CD4-positive, alpha-beta memory T cell (primary cell): ENCODE data around the gene UBP1. TPM values are rescaled to one million over a fixed set of nuclear protein-coding genes. Genes with fewer than 3 reads are reported as not detected.

Experiments
- CTCF ChIA-PET: fragments of 350-600 bp; sonication (Branson Sonifier 250); formaldehyde crosslinking; loops from one replicate; lab custom pipeline; 2021; ENCODE audit warnings: inconsistent platforms; ENCODE audit not compliant: partially characterized antibody; lab: Charles Lee
- POLR2A ChIA-PET: fragments of 350-600 bp; sonication (Branson Sonifier 250); formaldehyde crosslinking; loops from one replicate; lab custom pipeline; 2021; ENCODE audit not compliant: partially characterized antibody; lab: Charles Lee
- DNase-seq, 5 donors: peaks; one replicate each; pipeline versions ENCODE4 v3.0.0 to v3.0.0-alpha.2; 2020 to 2022; ENCODE audit warnings: mixed read lengths in 1 of 5
- H3K27ac ChIP-seq: one replicate; pipeline ENCODE4 v1.7.0; 2013; ENCODE audit warnings: low read depth, low read length
- H3K27me3 ChIP-seq: 2 replicates; pipeline ENCODE4 v1.7.0; 2013; ENCODE audit warnings: mild to moderate bottlenecking, low read length, moderate library complexity; ENCODE audit not compliant: insufficient read depth
- H3K36me3 ChIP-seq: 2 replicates; pipeline ENCODE4 v1.7.0; 2013; ENCODE audit warnings: mild to moderate bottlenecking, low read length, moderate library complexity; ENCODE audit not compliant: insufficient read depth
- H3K4me1 ChIP-seq: 2 replicates; pipeline ENCODE4 v1.7.0; 2013; ENCODE audit warnings: mild to moderate bottlenecking, low read length, moderate library complexity; ENCODE audit not compliant: insufficient read depth
- H3K4me3 ChIP-seq, 2 donors: one replicate each; pipeline ENCODE4 v1.7.0; 2013; ENCODE audit warnings: low read length in 2 of 2, mild to moderate bottlenecking in 1 of 2
- H3K9me3 ChIP-seq, 2 donors: one replicate each; pipeline ENCODE4 v1.7.0; 2013; ENCODE audit warnings: low read length in 2 of 2, control low read depth in 1 of 2; ENCODE audit not compliant: control insufficient read depth in 1 of 2
- H3K27ac Mint-ChIP-seq, 7 donors: one replicate each; pipeline ENCODE4 v1.8.0; 2020 to 2021; ENCODE audit warnings: mixed read lengths in 7 of 7, mild to moderate bottlenecking in 6 of 7, inconsistent platforms in 3 of 7, moderate library complexity in 3 of 7
- H3K27me3 Mint-ChIP-seq, 2 donors: one replicate each; pipeline ENCODE4 v1.8.0; 2020 to 2021; ENCODE audit warnings: mixed read lengths in 2 of 2
- H3K36me3 Mint-ChIP-seq, 2 donors: one replicate each; pipeline ENCODE4 v1.8.0; 2020 to 2021; ENCODE audit warnings: mixed read lengths in 2 of 2, inconsistent platforms in 1 of 2, mild to moderate bottlenecking in 1 of 2
- H3K4me1 Mint-ChIP-seq, 4 donors: one replicate each; pipeline ENCODE4 v1.8.0; 2020 to 2021; ENCODE audit warnings: mixed read lengths in 4 of 4, mild to moderate bottlenecking in 1 of 4
- H3K4me3 Mint-ChIP-seq, 8 donors: one replicate each; pipeline ENCODE4 v1.8.0; 2020 to 2021; ENCODE audit warnings: mixed read lengths in 8 of 8, mild to moderate bottlenecking in 7 of 8, moderate library complexity in 6 of 8, inconsistent platforms in 3 of 8
- H3K9me3 Mint-ChIP-seq, 8 donors: one replicate each; pipeline ENCODE4 v1.8.0; 2020 to 2021; ENCODE audit warnings: mixed read lengths in 8 of 8, mild to moderate bottlenecking in 5 of 8, inconsistent platforms in 3 of 8, moderate library complexity in 1 of 8
- intact Hi-C: fragments of 100-400 bp; cut with micrococcal nuclease; formaldehyde crosslinking; loops from one replicate; pipeline ENCODE4 v1.15.1; 2023
- polyA plus RNA-seq, 2 donors: library from polyadenylated mRNA; unstranded; fragments of 300-500 nt; fragmentation: Illumina TruSeq; gene quantifications; one replicate each; pipeline ENCODE4 v1.2.3, GENCODE V29; 2021
- total RNA-seq, 2 experiments: library from RNA; stranded (reverse); gene quantifications; one replicate each; pipeline ENCODE4 v1.2.3, GENCODE V29; 2021

The UBP1 gene, protein sequence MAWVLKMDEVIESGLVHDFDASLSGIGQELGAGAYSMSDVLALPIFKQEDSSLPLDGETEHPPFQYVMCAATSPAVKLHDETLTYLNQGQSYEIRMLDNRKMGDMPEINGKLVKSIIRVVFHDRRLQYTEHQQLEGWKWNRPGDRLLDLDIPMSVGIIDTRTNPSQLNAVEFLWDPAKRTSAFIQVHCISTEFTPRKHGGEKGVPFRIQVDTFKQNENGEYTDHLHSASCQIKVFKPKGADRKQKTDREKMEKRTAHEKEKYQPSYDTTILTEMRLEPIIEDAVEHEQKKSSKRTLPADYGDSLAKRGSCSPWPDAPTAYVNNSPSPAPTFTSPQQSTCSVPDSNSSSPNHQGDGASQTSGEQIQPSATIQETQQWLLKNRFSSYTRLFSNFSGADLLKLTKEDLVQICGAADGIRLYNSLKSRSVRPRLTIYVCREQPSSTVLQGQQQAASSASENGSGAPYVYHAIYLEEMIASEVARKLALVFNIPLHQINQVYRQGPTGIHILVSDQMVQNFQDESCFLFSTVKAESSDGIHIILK
- 10 to 100 TPM; 91.8 to 94.1 TPM for total RNA-seq
- polyA plus RNA-seq, result 10 to 100 TPM in 1 of 2 donors, 1 to 10 TPM in 1; 7.0 to 14.5 TPM

DNA sequence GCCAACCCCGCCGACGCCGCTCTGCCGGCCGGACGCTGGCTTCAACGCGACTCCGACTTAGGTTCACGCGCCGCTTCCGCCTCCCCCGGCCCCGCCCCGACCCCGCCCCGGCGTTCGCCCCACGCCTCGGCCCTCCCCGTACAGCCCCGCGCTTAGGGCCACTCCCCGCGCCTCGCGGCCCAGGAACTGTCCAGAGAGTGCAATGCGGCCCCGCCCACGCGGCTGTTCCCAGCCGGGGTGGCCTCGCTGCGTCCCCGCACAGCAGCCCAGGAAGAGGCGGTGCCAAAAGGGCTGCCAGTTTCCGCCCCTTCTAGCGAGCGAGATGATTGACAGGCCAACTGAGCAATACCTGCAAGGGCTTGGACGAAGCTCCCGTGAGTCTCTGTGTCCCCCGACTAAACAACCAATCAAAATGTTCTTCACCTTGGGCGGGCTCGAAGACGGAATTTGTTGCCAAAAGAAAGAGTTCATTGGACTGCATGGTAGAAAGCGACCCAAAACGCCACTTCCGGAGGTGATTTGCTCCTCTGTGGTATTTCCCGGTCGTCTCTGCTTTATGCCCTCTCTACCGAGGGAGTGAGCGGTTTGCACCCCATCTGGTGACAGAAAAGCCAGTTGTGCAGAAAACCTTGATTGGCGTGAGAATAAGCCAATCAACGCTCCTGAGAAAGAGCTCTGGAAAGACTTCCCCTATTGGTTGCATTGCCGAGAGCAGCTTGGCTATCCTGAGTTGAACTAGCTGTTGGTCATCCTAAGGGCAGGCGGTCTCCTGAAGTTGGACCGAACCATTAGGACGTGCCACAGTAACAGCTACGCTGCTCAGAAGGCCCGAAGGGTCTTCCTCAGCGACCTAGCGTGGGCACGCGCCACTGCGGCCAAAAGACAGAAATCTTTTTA lies at the start of gene UBP1:
TSS of gene UBP1 (minus strand) at position 78 of the 897 bp plus-strand sequence. CDS start 557 bp downstream, outside the sequence.
- intact Hi-C loops, result loop anchor here (1.0 to 2.0 kb wide), 6 partner anchors 278 to 1334 kb away; partner anchors contain the start of genes CLASP2, CNOT10, CRTAP and DYNC1LI1
- Mint-ChIP-seq H3K27me3 (no peaks in the 10 kb centered on the region), H3K36me3 (peaks cover 0 to 13% of the 10 kb centered on the region in 2 donors), H3K27ac (peak within 1 kb of the TSS; percentile 98 to 100 (median 100)), H3K4me1 (peaks cover 31 to 57% (median 49%) of the 10 kb centered on the region in 4 donors), H3K4me3 (peak within 1 kb of the TSS; percentile 95 to 100 (median 99)), H3K9me3 (no peaks in the 10 kb centered on the region)
- ChIA-PET POLR2A (interaction anchor here (0.6 to 3.9 kb wide), 20 partner anchors 11 to 1908 kb away, joined by 3 to 32 read pairs (median 4); partner anchors contain the start of genes CLASP2, CRTAP, DYNC1LI1 and PDCD6IP), CTCF (interaction anchor here (0.6 to 1.4 kb wide), 3 partner anchors 67 to 577 kb away, joined by 3 to 5 read pairs (median 5); partner anchors contain the start of gene PDCD6IP)
- peak within 1 kb of the TSS; percentile 93 to 97 for H3K4me3 ChIP-seq
- peaks cover 46% of the 10 kb centered on the region for H3K4me1 ChIP-seq
- H3K27ac ChIP-seq, result peak within 1 kb of the TSS; percentile 91
- H3K36me3 ChIP-seq, result no peaks in the 10 kb centered on the region
- no peaks in the 10 kb centered on the region for H3K27me3 ChIP-seq
- DNase-seq, result peak; percentile 98 to 99 (median 99)
- no peaks in the 10 kb centered on the region for H3K9me3 ChIP-seq

DNA sequence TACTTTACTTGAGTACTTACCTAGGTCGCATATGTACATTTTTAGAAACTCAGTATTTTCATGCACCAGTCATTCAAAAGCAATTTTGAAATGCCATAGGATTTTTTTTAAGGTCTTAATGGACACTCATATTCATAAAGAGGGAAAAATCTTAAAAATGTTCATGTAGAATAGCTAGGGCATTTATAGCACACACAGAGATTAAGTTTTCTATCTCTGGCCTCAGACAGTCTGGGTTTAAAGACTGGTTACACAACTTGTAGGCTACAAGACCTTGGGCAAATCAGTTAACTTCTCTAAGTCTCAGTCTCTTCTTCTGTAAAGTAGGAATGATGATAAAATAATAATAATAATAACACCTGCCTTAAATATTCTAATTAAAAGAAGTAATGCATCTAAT lies 48.5 kb upstream of the UBP1 start:
- H3K36me3 Mint-ChIP-seq, result peaks cover 0 to 15% of the 10 kb centered on the region in 2 donors
- Histone ChIP-seq H3K27me3 (no peaks in the 10 kb centered on the region), H3K4me1 (no peaks in the 10 kb centered on the region), H3K27ac (no peak overlapping the region), H3K9me3 (no peaks in the 10 kb centered on the region), H3K4me3 (no peak overlapping the region), H3K36me3 (no peaks in the 10 kb centered on the region)
- no peak overlapping the region for H3K27ac Mint-ChIP-seq
- CTCF ChIA-PET, result no interaction called here
- intact Hi-C loops, result no loop called here
- H3K27me3 Mint-ChIP-seq, result no peaks in the 10 kb centered on the region
- no peak for DNase-seq
- H3K9me3 Mint-ChIP-seq, result peaks cover 0 to 4% (median 0%) of the 10 kb centered on the region in 8 donors
- no peak overlapping the region for H3K4me3 Mint-ChIP-seq
- POLR2A ChIA-PET, result no interaction called here
- peaks cover 0 to 2% (median 0%) of the 10 kb centered on the region in 4 donors for H3K4me1 Mint-ChIP-seq

GRCh38 chr3:33488246-33488645 lies 48.0 kb upstream of the UBP1 start:
- H3K4me1 Mint-ChIP-seq, result peaks cover 0 to 2% (median 0%) of the 10 kb centered on the region in 4 donors
- POLR2A ChIA-PET, result no interaction called here

GRCh38 chr3:33482111-33482521 lies 41.9 kb upstream of the UBP1 start:
- no peak for DNase-seq
- ChIA-PET POLR2A (no interaction called here), CTCF (interaction anchor here (1.4 kb wide), 1 partner anchor 109 kb away, joined by 3 read pairs; no protein-coding TSS in a partner anchor)
- no peak overlapping the region for H3K4me3 Mint-ChIP-seq
- no peak overlapping the region for H3K27ac Mint-ChIP-seq
- no peaks in the 10 kb centered on the region for H3K36me3 ChIP-seq
- H3K9me3 Mint-ChIP-seq, result peaks cover 0 to 4% (median 0%) of the 10 kb centered on the region in 8 donors
- H3K4me1 Mint-ChIP-seq, result peaks cover 0 to 2% (median 0%) of the 10 kb centered on the region in 4 donors
- no peaks in the 10 kb centered on the region for H3K9me3 ChIP-seq
- no peaks in the 10 kb centered on the region for H3K4me1 ChIP-seq
- intact Hi-C loops, result no loop called here
- H3K27ac ChIP-seq, result no peak overlapping the region
- no peak overlapping the region for H3K4me3 ChIP-seq
- H3K36me3 Mint-ChIP-seq, result peaks cover 0 to 7% of the 10 kb centered on the region in 2 donors
- no peaks in the 10 kb centered on the region for H3K27me3 ChIP-seq
- H3K27me3 Mint-ChIP-seq, result no peaks in the 10 kb centered on the region

More at GRCh38 chr3:33488246-33488645, 48.0 kb upstream of the UBP1 start:
- Mint-ChIP-seq H3K4me3 (no peak overlapping the region), H3K9me3 (peaks cover 0 to 4% (median 0%) of the 10 kb centered on the region in 8 donors), H3K27me3 (no peaks in the 10 kb centered on the region), H3K27ac (no peak overlapping the region), H3K36me3 (peaks cover 0 to 15% of the 10 kb centered on the region in 2 donors)
- no peaks in the 10 kb centered on the region for H3K4me1 ChIP-seq
- no peak overlapping the region for H3K4me3 ChIP-seq
- H3K36me3 ChIP-seq, result no peaks in the 10 kb centered on the region
- no peaks in the 10 kb centered on the region for H3K9me3 ChIP-seq
- H3K27ac ChIP-seq, result no peak overlapping the region
- DNase-seq, result no peak
- CTCF ChIA-PET, result interaction anchor here (0.6 kb wide), 1 partner anchor 47 kb away, joined by 3 read pairs; no protein-coding TSS in a partner anchor
- intact Hi-C loops, result no loop called here
- no peaks in the 10 kb centered on the region for H3K27me3 ChIP-seq

GRCh38 chr3:33474896-33475295 lies 34.7 kb upstream of the UBP1 start:
- Mint-ChIP-seq H3K27me3 (no peaks in the 10 kb centered on the region), H3K27ac (no peak overlapping the region), H3K4me3 (no peak overlapping the region), H3K9me3 (no peaks in the 10 kb centered on the region), H3K36me3 (no peaks in the 10 kb centered on the region), H3K4me1 (no peaks in the 10 kb centered on the region)
- intact Hi-C loops, result no loop called here
- no peak for DNase-seq
- CTCF ChIA-PET, result no interaction called here
- no peaks in the 10 kb centered on the region for H3K4me1 ChIP-seq
- no peak overlapping the region for H3K27ac ChIP-seq
- no peaks in the 10 kb centered on the region for H3K36me3 ChIP-seq
- H3K4me3 ChIP-seq, result no peak overlapping the region
- no peaks in the 10 kb centered on the region for H3K27me3 ChIP-seq
- POLR2A ChIA-PET, result no interaction called here
- H3K9me3 ChIP-seq, result no peaks in the 10 kb centered on the region

GRCh38 chr3:33473813-33474212 lies 33.6 kb upstream of the UBP1 start:
- no peaks in the 10 kb centered on the region for H3K36me3 Mint-ChIP-seq
- H3K4me1 ChIP-seq, result no peaks in the 10 kb centered on the region
- H3K9me3 ChIP-seq, result no peaks in the 10 kb centered on the region
- no peaks in the 10 kb centered on the region for H3K27me3 ChIP-seq
- DNase-seq, result no peak
- H3K27ac Mint-ChIP-seq, result no peak overlapping the region
- H3K27me3 Mint-ChIP-seq, result no peaks in the 10 kb centered on the region
- intact Hi-C loops, result no loop called here
- H3K4me3 Mint-ChIP-seq, result no peak overlapping the region
- no peaks in the 10 kb centered on the region for H3K4me1 Mint-ChIP-seq
- POLR2A ChIA-PET, result no interaction called here
- no peak overlapping the region for H3K4me3 ChIP-seq
- H3K36me3 ChIP-seq, result no peaks in the 10 kb centered on the region
- CTCF ChIA-PET, result no interaction called here
- no peak overlapping the region for H3K27ac ChIP-seq
- H3K9me3 Mint-ChIP-seq, result no peaks in the 10 kb centered on the region
